HG02588 (cell line): ENCODE results near the gene PIP5K1B.

Source experiments
- ATAC-seq: cut with Tn5 transposase; IDR thresholded peaks from one replicate; pipeline ENCODE4 v1.9.1; 2021; ENCODE audit warnings: mild to moderate bottlenecking, moderate library complexity; ENCODE audit not compliant: unreplicated experiment

The PIP5K1B gene

GRCh38 chr9:69014013-69014412, 309.0 kb downstream of the PIP5K1B start, which contains the start of gene PRKACG:
TSS of gene PRKACG (minus strand) at chr9:69014113. CDS start at chr9:69014092, 21 bp downstream.
- ATAC-seq, result no peak

GRCh38 chr9:69016191-69017096, 311.4 kb downstream of the PIP5K1B start:
- ATAC-seq, result no peak

GRCh38 chr9:69018737-69019136, 313.7 kb downstream of the PIP5K1B start:
- no peak for ATAC-seq

- no peak for ATAC-seq
Observed at GRCh38 chr9:69019808-69020207, 314.8 kb downstream of the PIP5K1B start.

GRCh38 chr9:69020301-69021145, 315.5 kb downstream of the PIP5K1B start:
- no peak for ATAC-seq

GRCh38 chr9:69023650-69024049, 318.6 kb downstream of the PIP5K1B start:
- ATAC-seq, result no peak

GRCh38 chr9:69027355-69028097, 322.5 kb downstream of the PIP5K1B start:
- ATAC-seq, result no peak

- ATAC-seq, result no peak
Observed at GRCh38 chr9:69028754-69029153, 323.7 kb downstream of the PIP5K1B start.

GRCh38 chr9:69029535-69029934, 324.5 kb downstream of the PIP5K1B start:
- no peak for ATAC-seq

GRCh38 chr9:69030851-69031645, 326.0 kb downstream of the PIP5K1B start:
- ATAC-seq, result no peak

GRCh38 chr9:69034071-69034470, 329.0 kb downstream of the PIP5K1B start:
- ATAC-seq, result no peak

- ATAC-seq, result peak; percentile 94
Observed at GRCh38 chr9:69035438-69036308, 330.6 kb downstream of the PIP5K1B start, which contains the start of gene FXN. TSS of gene FXN (plus strand) at chr9:69035752. CDS start at chr9:69035783, 31 bp downstream.

GRCh38 chr9:69036309-69036708, 331.3 kb downstream of the PIP5K1B start:
- peak; percentile 18 for ATAC-seq

- no peak for ATAC-seq
Observed at GRCh38 chr9:69036799-69037198, 331.8 kb downstream of the PIP5K1B start.

GRCh38 chr9:69040646-69041045, 335.6 kb downstream of the PIP5K1B start:
- no peak for ATAC-seq

GRCh38 chr9:69044240-69045219, 339.5 kb downstream of the PIP5K1B start:
- ATAC-seq, result no peak

GRCh38 chr9:69045821-69046220, 340.8 kb downstream of the PIP5K1B start:
- no peak for ATAC-seq

GRCh38 chr9:69046723-69047122, 341.7 kb downstream of the PIP5K1B start:
- no peak for ATAC-seq
